T47D (cell line): ENCODE measurements around the gene RSPO1.
"Not testable (repeated sequence)": the region's sequence is repeated elsewhere in the genome, so short reads cannot be mapped to it uniquely, and the experiment has no call there.

Experiments
- DNase-seq, 2 experiments: peaks; one replicate each; pipeline versions ENCODE4 v3.0.0 to v3.0.0-alpha.2; 2011 to 2012; ENCODE audit warnings: low read depth in 1 of 2, low spot score in 1 of 2
- JUND ChIP-seq: IDR thresholded peaks from 2 replicates; pipeline ENCODE4 v1.6.1; 2012; ENCODE audit warnings: low read depth
- in situ Hi-C: cut with HindIII; loops from 2 replicates; pipeline ENCODE4 v1.10.0; 2016; ENCODE audit warnings: low sequenced_read_pairs, low pct_unique_long_range_greater_than_20kb

The RSPO1 gene, protein sequence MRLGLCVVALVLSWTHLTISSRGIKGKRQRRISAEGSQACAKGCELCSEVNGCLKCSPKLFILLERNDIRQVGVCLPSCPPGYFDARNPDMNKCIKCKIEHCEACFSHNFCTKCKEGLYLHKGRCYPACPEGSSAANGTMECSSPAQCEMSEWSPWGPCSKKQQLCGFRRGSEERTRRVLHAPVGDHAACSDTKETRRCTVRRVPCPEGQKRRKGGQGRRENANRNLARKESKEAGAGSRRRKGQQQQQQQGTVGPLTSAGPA

GRCh38 chr1:37634244-37634991, at the start of gene RSPO1:
Gene RSPO1, minus strand, starts transcription at chr1:37634892. Its CDS starts 5,231 bp downstream, at chr1:37629661.
- peak; percentile 20 to 35 for DNase-seq
- in situ Hi-C loops = no loop called here
- no peak for TF ChIP-seq JUND

DNA sequence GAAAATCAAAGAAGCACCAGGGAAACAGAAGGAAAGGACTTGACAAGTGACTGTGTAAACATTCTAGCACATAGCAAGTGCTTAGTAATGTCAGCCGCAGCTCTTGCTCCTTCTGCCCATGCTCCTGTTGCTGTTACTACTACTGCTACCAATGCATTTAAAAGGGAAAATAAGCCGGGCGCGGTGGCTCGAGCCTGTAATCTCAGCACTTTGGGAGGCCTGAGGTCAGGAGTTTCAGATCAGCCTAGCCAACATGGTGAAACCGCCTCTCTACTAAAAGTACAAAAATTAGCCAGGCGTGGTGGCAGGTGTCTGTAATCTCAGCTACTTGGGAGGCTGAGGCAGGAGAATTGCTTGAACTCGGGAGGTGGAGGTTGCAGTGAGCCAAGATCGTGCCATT, 49.5 kb upstream of the RSPO1 start:
- in situ Hi-C loops, DNase-seq: not testable (repeated sequence)

DNA sequence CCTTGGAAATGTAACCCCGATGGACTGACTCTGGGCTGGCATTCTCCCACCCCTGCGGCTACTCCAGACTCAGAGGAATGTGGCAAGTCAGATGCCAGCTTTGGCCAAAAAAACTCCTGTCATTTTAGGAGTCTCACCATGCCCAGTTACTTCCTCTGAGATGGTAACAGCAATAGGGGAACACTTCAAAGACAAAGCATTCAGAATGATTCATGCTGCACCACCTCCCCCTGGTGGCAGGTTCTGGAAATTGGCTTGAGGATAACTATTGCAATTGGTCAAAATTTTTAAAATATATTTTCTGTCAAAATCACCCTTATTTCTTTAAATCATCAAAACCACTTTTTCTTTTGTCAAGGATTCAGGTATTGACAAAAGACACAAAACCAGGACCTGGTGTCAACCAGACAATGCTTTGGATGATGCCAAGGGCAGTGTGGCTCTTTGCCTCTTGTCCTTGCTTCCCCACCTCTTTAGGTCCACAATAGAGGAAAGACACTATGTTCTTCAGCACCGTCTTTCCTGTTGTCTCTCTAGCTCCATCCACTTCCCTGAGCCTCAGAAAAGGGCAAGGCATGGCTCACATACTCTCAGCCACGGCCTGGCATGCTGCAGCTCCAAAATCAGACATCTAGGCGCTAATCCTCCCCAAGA, 47.8 kb upstream of the RSPO1 start:
- TF ChIP-seq JUND = no peak
- peak; percentile 34 to 66 for DNase-seq
- in situ Hi-C loops = no loop called here

- no peak for DNase-seq
- TF ChIP-seq JUND = no peak
- in situ Hi-C loops = no loop called here
These were observed 46.2 kb upstream of the RSPO1 start for GRCh38 chr1:37680933-37681332.

DNA sequence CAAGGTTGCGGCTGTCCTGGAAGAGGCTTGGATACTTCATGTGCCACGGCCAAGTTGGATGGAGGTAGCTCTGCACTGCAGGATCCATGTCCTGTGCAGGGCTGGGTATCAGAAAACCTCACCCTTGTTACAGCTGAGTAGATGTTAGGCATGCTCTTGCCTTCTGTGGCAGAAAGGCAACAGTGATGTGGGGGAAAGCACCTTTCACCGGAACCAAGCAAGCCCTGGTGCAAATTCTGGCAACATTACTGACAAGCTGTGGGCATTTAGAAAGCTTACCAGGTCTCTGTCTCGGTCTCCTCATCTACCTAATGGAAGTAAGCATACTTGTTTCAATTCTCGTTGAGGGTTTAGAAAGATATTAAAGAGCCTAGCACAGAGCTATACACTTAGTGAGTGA, 43.1 kb upstream of the RSPO1 start:
- no peak for DNase-seq
- TF ChIP-seq JUND = no peak
- in situ Hi-C loops = no loop called here

DNA sequence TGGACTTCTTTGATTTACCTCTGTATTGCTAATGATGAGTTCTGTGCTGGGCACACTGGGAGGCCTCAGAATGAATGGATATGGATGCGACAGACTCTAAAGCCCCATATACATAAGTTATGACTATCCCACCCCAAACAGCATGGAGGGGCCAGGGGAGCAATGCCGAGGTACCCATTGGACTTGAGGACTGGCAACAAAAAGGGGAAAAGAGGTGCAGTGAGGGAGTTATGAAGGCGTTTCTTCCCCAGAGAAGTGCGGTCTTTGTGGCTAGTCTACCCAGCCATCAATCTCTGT, 42.4 kb upstream of the RSPO1 start:
- in situ Hi-C loops = no loop called here
- DNase-seq = no peak
- TF ChIP-seq JUND = no peak

DNA sequence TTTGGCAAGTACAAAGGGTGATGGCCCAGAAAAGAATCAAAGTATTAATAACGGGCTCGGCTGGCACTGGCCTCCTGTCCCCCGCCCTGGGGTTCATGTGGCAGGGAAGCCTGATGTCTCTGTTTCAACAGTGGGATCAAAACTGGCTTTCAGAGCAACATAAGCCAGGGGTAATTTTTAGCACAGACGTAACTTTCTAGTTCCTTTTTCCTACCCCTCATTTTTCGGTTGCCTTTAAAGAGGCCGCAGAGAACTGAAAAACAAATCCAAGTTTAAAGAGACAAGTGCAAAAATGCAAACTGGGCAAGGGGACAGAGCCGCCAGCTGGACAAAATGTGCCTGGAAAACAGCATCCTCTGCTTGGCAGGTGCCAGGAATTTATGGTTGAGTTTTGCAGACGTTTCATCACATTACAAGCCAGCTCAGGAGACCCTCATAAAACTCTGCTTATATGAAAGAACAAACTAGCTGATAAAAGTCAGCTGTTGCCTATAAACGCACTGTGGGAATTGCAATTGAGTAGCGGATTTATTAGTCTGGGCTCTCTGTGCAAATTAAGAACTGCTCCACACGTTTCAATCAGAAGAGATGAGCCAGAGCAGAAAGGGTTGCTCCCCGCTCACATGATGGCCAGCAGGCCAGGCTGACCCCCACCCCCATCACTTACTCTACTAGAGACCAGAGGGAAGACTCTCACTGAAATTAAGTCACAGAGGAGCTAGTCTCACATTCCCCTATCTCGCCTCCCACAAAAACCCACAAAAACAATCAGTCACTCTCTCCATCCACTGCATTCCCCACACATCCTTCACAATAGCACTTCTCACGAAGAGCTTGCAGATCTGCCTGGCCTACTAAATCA, 41.8 kb upstream of the RSPO1 start:
- no peak for TF ChIP-seq JUND
- in situ Hi-C loops = no loop called here
- DNase-seq = no peak

DNA sequence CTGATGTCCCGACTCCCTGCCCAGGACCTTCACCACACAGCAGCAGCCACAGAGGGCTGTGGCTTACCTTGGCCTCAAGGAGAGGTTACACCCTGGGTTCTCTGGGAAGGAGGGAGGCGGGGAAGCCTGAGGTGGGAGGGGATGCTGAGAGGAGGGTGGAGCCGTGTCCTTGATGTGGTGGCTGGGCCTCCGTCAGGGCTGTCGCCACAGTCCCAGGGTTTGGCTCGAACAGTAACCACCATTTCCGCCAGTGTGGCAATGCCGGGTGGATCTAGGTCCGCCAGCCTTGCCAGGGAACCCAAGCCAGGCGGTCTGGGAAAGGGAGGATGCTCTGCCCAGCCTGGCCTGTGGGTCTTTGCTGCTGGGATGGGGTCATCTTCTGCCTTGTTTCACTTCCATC, 39.2 kb upstream of the RSPO1 start:
- DNase-seq = no peak
- TF ChIP-seq JUND = no peak
- in situ Hi-C loops = no loop called here

GRCh38 chr1:37672136-37672870, 37.6 kb upstream of the RSPO1 start:
- no peak for DNase-seq
- no peak for TF ChIP-seq JUND
- in situ Hi-C loops = no loop called here

DNA sequence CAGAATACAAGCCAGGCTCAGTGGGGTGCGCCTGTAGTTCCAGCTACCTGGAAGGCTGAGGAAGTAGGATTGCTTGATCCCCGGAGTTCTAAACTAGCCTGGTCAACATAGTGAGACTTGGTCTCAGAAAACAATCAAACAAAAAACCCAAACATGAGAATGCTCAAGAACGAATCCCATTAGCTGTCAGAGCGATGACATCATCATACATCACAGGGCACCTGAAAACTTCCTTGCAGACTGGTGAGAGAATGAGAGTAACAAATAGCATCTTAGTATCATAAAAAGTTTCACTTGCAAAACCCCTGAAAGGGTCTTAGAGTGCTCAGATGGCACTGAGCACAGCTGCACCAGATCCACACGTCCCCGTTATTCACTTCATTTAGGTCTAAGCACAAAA, 36.6 kb upstream of the RSPO1 start:
- no peak for DNase-seq
- in situ Hi-C loops = no loop called here
- TF ChIP-seq JUND = no peak

- DNase-seq = no peak
- no peak for TF ChIP-seq JUND
- in situ Hi-C loops = no loop called here
These were observed 35.4 kb upstream of the RSPO1 start for GRCh38 chr1:37670133-37670532.

- TF ChIP-seq JUND = no peak
- no peak for DNase-seq
These were observed 32.5 kb upstream of the RSPO1 start for GRCh38 chr1:37667023-37667671.

More at GRCh38 chr1:37667023-37667671, 32.5 kb upstream of the RSPO1 start:
- in situ Hi-C loops = no loop called here
